Measurements from ENCODE around the gene BICC1. TPM values are rescaled to one million over a fixed set of nuclear protein-coding genes. Genes with fewer than 3 reads are reported as not detected.

BICC1 gene
- total and polyA plus RNA-seq, 2 donors (not counting 1 experiment from before 2014, with no cell fraction given), result 22.6 to 64.7 TPM

DNA sequence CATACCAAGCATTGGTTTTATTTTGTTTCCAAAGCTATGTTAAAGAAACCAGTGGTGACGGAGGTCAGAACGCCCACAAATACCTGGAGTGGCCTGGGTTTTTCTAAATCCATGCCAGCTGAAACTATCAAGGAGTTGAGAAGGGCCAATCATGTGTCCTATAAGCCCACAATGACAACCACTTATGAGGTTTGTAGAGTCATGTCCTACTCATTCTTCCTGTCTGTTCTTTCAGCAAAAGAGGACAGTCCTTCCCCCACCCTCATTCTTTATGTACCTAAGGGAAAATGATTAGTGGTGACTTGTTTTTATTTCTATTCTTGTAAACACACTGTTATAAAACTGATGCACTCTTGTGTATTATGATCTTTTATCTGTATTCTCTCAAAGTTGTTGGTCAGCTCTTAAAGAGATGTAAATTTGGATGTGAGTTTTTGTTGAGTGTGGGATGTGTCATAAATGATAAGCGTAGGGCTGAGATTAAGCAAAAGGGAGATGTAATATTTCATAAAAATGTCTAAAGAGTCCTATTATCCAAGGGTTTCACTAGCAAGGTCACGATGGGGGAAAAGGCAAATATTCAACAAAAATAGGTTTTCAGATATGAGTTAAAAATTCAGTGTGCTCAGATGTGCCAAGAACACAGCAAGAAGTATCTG, 294.4 kb downstream of the BICC1 start:
- TF ChIP-seq EZH2 (IDR thresholded peaks at IDR 0.05; ENCODE audit: low read length, missing control alignments) (no peak), CTCF (conservative IDR thresholded peaks at IDR 0.05 in 1 of 2, IDR thresholded peaks at IDR 0.05 in 1 of 2; ENCODE audit: low read depth in 1 of 2, low read length in 2 of 2) (no peak)
- Histone ChIP-seq H3K27me3 (ENCODE audit: control insufficient read depth, insufficient read depth, low read length) (no peaks in the 10 kb centered on the region), H3K36me3 (ENCODE audit: control insufficient read depth, insufficient read depth, low read length) (no peaks in the 10 kb centered on the region), H3K4me2 (ENCODE audit: extremely low read depth, insufficient read depth, low read length) (no peak overlapping the region), H3K4me1 (ENCODE audit: control insufficient read depth, extremely low read depth, insufficient read depth, low read length) (no peaks in the 10 kb centered on the region), H3K9me3 (ENCODE audit: control insufficient read depth, insufficient read depth, low read depth, low read length) (no peaks in the 10 kb centered on the region), H3K9ac (ENCODE audit: insufficient read depth, low read length) (no peak overlapping the region), H2AFZ (ENCODE audit: low read length) (no peak overlapping the region), H3K79me2 (ENCODE audit: control insufficient read depth, insufficient read depth, low read length) (no peaks in the 10 kb centered on the region), H3K27ac (ENCODE audit: insufficient read depth, low read length) (no peak overlapping the region), H4K20me1 (ENCODE audit: control insufficient read depth, extremely low read depth, insufficient read depth, low read length) (no peaks in the 10 kb centered on the region), H3K4me3 (replicated peaks in 1 of 4; ENCODE audit: control extremely low read depth in 1 of 4, insufficient read depth in 1 of 4, low read depth in 3 of 4, low read length in 4 of 4) (no peak overlapping the region)
- peak in 1 of 2 donors; percentile 17 for DNase-seq (ENCODE audit: low read depth in 2 of 2)

DNA sequence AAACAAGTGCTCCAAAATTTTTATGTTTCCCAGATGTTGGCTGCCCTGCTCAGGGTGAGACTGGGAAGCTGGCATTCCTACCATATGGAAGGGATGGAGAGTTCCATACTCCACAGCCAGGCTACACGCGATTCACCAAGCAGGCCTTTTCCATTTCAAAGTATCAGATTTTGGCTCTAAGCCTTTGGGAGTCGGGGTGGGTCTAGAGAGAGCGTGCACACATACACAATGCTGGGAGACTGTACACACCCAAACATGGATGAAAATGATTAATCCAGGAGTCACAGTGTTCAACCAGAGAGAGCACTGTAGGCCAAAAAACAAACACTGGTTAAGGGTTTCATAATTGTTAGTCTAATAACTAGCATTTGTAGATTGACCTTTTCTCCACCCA, 295.0 kb downstream of the BICC1 start:
- H2AFZ ChIP-seq (ENCODE audit: low read length), result no peak overlapping the region
- no peaks in the 10 kb centered on the region for H3K4me1 ChIP-seq (ENCODE audit: control insufficient read depth, extremely low read depth, insufficient read depth, low read length)
- no peaks in the 10 kb centered on the region for H3K36me3 ChIP-seq (ENCODE audit: control insufficient read depth, insufficient read depth, low read length)
- H4K20me1 ChIP-seq (ENCODE audit: control insufficient read depth, extremely low read depth, insufficient read depth, low read length), result no peaks in the 10 kb centered on the region
- TF ChIP-seq CTCF (conservative IDR thresholded peaks at IDR 0.05 in 1 of 2, IDR thresholded peaks at IDR 0.05 in 1 of 2; ENCODE audit: low read depth in 1 of 2, low read length in 2 of 2), result no peak
- no peak for TF ChIP-seq EZH2 (IDR thresholded peaks at IDR 0.05; ENCODE audit: low read length, missing control alignments)
- no peaks in the 10 kb centered on the region for H3K79me2 ChIP-seq (ENCODE audit: control insufficient read depth, insufficient read depth, low read length)
- peak; percentile 53 to 86 for DNase-seq (ENCODE audit: low read depth in 2 of 2)
- H3K27me3 ChIP-seq (ENCODE audit: control insufficient read depth, insufficient read depth, low read length), result no peaks in the 10 kb centered on the region
- no peak overlapping the region for H3K4me3 ChIP-seq (replicated peaks in 1 of 4; ENCODE audit: control extremely low read depth in 1 of 4, insufficient read depth in 1 of 4, low read depth in 3 of 4, low read length in 4 of 4)
- H3K4me2 ChIP-seq (ENCODE audit: extremely low read depth, insufficient read depth, low read length), result no peak overlapping the region
- H3K9ac ChIP-seq (ENCODE audit: insufficient read depth, low read length), result no peak overlapping the region
- no peak overlapping the region for H3K27ac ChIP-seq (ENCODE audit: insufficient read depth, low read length)
- no peaks in the 10 kb centered on the region for H3K9me3 ChIP-seq (ENCODE audit: control insufficient read depth, insufficient read depth, low read depth, low read length)

DNA sequence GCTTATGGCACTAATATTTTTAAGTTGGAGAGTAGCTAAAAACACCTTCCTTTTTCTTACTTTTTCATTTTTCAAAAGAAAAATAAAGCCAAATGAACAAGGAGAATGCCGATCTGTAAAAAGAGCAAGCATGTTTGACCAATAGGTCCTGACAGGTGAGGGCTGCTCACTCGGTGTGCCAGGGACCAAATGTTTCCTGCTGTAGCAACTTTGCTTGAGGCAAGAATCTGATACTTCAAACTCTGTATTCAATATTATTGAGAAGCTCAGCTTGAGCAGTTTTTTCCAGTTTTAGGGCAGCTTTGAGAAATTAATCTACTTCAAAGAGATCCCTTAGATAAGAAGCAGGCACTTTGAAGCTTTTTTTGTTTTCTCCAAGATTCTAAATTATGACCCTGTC, 298.1 kb downstream of the BICC1 start:
- no peaks in the 10 kb centered on the region for H4K20me1 ChIP-seq (ENCODE audit: control insufficient read depth, extremely low read depth, insufficient read depth, low read length)
- no peak overlapping the region for H3K4me3 ChIP-seq (replicated peaks in 1 of 4; ENCODE audit: control extremely low read depth in 1 of 4, insufficient read depth in 1 of 4, low read depth in 3 of 4, low read length in 4 of 4)
- H3K9ac ChIP-seq (ENCODE audit: insufficient read depth, low read length), result no peak overlapping the region
- no peaks in the 10 kb centered on the region for H3K79me2 ChIP-seq (ENCODE audit: control insufficient read depth, insufficient read depth, low read length)
- no peak overlapping the region for H2AFZ ChIP-seq (ENCODE audit: low read length)
- H3K27ac ChIP-seq (ENCODE audit: insufficient read depth, low read length), result no peak overlapping the region
- TF ChIP-seq CTCF (conservative IDR thresholded peaks at IDR 0.05 in 1 of 2, IDR thresholded peaks at IDR 0.05 in 1 of 2; ENCODE audit: low read depth in 1 of 2, low read length in 2 of 2), result no peak
- no peak for TF ChIP-seq EZH2 (IDR thresholded peaks at IDR 0.05; ENCODE audit: low read length, missing control alignments)
- H3K27me3 ChIP-seq (ENCODE audit: control insufficient read depth, insufficient read depth, low read length), result no peaks in the 10 kb centered on the region
- H3K4me2 ChIP-seq (ENCODE audit: extremely low read depth, insufficient read depth, low read length), result no peak overlapping the region
- H3K4me1 ChIP-seq (ENCODE audit: control insufficient read depth, extremely low read depth, insufficient read depth, low read length), result no peaks in the 10 kb centered on the region
- no peaks in the 10 kb centered on the region for H3K36me3 ChIP-seq (ENCODE audit: control insufficient read depth, insufficient read depth, low read length)
- no peaks in the 10 kb centered on the region for H3K9me3 ChIP-seq (ENCODE audit: control insufficient read depth, insufficient read depth, low read depth, low read length)
- no peak for DNase-seq (ENCODE audit: low read depth in 2 of 2)
